GM19240 (cell line): Measurements from ENCODE around the gene PAX2.

Source experiments
- DNase-seq: peaks from one replicate; pipeline ENCODE4 v3.0.0; 2011; ENCODE audit warnings: low spot score; ENCODE audit not compliant: insufficient read length

Gene PAX2

DNA sequence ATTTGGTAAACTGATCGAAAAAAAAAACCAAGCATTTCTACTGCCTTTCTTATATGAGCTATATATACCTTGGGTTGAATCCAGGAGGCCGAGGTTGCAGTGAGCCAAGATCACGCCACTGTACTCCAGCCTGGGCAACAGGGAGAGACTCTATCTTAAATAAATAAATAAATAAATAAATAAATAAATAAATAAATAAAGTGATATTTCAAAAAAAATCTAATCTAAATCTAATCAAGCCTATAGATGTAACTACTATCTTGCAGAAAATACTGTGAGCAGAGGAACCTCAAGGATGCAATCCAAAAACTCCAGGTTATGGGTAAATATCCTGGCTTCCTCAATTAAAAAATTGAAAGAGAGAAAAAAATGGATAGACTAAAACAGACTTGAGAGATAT, 96.1 kb downstream of the PAX2 start:
- DNase-seq = no peak

DNA sequence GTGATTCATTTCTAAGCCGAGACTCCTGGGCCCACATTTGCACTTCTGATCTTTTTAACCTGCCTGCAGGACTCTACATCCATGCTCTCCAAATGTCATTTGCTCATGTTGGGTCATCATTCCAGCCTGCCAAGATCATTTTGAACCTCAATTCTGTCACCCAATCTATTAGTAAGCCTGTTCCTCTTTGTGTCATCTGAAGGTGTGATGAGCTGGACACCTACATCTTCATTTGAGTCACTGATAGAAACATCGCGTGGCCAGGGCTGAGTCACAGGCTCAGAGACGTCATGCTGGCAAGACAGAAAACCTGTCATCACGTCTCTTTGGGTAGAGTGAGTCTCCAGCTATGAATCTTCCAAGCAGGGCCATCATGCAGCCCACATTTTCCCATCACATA, 102.1 kb downstream of the PAX2 start:
- no peak for DNase-seq

DNA sequence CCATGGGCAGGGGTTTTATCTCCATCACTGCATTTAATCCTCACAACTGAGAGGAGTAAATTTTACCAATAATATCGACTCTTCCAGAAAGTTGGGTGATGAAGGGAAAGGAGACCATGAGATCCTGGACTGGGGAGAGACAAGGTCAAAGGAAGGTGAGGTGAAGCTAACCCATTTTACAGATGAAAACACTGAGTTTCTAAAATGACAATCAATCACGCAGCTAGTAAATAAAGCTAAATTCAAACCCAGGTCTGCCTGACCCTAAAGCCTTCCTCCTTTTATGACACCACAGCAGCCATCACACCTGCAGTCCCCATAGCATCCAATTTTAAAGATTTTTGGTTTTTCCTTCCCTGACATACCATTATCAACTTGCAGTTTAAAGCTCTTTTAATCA, 103.4 kb downstream of the PAX2 start:
- no peak for DNase-seq

DNA sequence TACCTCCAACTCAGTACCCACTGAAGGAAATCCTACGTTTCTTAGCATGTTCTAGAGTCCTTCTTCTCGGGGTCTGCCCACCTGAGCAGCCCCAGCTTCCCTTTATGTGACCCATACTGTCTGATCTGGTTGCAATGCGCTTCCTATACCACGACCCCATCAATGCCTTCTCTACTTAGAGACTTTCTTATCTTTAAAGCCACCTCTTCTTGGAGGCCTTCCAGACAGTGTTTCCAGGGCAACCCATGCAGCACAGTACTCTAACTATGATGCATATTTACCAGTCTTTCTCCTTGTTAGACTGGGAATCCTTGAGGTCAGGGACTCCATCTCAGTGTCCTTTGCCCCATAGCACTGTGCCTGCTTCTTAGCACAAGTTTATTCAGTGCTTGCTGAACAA, 112.9 kb downstream of the PAX2 start:
- DNase-seq = no peak

DNA sequence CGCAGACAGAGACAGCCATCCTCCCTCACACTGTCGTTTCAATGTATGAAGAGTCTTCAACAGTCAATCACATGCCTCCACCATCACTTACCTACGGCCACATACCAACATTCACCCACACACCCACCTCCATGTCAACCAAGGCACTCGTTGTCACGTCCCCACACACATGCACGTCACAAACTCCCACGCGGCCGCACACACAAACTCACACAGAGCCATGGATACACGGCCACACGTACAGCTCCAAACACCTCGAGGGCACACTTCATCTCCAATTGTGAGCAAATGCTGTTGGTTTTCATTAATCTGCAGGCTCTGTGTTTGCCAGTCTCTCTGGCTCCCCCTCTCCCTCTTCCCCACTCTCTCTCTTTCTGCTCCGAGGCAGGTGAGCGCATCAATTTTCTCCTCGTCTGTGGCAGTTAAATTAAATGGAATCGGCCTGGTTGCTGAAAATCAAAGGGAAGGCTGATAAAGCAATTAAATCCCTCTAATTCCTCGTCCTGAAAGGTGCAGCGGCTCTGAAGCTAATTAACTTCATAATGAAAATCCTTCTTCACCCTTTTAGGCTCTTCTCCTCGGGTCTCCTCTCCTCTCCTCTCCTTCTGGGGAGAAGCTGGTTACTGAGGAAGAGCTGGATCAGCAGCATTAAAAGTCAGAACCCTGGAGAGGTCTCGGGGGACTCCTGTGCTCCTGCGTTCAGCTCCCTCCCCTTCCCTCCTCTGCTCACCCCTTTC, 113.5 kb downstream of the PAX2 start:
- no peak for DNase-seq

DNA sequence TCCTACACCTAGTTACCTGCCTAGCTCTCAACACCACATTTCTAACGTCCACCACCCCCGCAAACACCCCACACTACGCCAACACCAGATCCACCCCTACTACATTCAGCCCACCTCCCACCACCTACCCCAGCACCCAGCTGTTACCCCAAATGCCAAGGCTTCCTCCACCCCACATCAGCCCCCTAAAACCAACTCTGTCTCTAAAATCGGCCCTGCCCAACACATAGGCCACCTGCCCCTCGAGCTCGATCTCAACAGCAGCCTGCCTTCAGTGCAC, 114.0 kb downstream of the PAX2 start:
- no peak for DNase-seq

DNA sequence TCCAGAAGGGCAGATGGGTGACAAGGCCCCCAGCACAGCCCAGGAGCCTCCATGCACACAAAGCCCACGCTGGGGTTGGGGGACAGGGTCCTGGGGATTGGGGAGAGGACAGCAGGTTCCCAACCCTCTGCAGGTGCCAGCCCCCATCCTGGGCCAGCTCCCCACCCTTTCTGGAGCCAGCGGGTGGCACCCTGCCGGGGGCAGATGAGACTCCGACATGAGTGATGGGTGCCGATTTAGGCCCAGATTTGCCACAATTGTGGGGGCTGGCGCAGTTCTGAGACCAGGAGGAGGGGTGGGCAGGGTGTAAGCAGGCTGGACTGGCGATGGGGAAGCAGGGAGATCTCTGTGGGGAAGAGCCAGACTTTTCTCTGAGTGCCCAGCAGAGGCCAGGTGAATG, 118.1 kb downstream of the PAX2 start:
- no peak for DNase-seq

DNA sequence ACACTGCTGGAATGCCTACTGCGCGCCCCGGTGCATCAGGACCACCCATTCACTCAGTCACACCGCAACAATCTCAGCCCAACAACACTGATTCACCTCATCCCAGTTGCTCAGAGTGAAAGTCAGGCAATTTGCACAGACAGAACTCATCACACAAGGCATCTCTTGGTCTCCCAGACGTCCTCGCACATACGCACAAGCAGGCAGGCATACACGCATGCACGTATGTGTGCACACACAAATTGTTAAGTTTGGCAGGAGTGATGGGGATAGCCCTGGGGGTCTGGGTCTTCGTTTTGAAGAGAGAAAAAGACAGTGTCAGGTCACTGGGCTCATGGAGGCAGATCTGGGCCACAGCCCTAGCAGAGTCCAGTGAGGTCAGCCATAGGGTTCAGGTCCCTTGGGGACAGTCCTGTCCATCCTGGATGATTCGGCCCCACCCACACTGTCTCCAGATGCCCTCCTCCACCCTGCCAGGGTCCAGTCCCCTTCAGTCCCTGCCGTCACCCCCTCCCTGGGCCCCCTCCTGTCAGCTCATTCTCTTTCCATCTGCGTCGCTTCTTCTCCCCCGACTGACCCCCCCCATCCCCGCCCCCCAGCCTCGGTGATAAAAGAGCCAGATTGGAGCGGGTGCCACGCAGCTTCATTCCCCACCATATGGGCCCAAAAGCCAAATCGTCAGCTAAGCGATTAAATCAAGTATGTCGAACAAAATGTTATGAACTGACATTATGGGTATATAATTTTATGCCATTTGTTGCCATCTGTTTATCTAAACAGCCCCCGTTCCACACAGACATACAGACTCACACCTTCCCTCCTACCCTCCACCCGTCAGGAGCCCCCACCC, 118.9 kb downstream of the PAX2 start:
- DNase-seq = no peak

DNA sequence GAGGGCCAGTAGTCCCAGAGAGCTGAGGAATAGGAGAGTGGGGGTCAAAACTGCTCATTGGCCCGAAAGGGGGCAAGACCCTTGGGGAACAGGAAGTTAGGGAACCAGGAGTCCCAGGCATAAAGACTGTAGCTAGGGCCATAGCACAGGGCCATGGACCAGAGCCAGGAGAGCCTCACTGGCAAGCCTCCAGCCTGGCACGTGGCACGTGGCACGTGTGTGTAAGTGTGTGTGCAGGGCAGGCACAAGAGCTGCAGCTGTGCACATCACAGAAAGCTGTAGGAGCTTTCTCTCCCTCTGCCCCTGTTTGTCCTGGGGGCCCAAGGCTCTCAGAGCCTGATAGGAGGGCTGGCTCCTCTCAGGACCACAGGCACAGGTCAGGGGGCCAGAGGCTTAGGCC, 119.6 kb downstream of the PAX2 start:
- no peak for DNase-seq

DNA sequence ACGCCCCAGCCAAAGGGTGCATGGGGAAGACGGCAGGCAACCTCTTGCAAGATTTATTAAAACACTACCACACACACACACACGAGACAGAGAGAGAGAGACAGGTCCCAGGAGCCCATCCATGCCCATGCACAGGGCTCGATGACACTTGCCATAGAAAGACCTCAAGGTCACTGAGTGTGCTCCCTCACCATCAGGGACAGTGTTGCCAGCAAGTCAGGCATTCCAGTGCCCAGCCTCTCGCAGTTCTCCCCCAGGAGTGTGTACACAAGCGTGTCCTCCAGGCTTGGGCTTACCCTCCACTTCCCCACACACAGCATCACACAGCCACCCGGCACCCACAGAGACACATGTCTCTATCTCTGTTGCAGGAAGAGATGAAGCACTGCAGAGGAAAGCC, 120.6 kb downstream of the PAX2 start:
- DNase-seq = no peak

DNA sequence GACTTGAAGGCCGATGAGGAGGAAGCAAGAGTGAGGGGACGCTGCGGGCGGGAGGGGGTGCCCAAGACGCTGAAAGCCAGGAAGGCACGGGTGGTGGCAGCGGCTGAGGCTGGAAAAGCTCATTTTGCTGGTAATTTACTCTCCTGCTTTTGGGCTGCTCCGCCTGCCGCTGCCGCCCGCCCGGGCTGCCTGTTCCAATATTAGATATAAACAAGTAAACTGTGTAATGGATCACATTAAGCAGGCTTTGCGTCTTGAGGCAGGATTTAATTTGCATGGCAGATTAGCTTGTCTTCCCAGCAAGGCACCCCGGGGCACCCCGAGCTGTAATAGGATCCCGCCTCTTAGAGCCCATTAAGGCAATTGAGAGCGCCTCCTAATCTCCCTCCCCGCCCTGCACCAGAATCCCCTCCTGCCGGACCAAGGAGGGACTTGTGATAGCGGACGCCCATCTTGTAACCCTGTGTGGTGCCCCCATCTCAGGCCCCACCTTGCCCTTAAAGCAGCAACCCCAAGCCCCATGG, 121.3 kb downstream of the PAX2 start:
- no peak for DNase-seq

DNA sequence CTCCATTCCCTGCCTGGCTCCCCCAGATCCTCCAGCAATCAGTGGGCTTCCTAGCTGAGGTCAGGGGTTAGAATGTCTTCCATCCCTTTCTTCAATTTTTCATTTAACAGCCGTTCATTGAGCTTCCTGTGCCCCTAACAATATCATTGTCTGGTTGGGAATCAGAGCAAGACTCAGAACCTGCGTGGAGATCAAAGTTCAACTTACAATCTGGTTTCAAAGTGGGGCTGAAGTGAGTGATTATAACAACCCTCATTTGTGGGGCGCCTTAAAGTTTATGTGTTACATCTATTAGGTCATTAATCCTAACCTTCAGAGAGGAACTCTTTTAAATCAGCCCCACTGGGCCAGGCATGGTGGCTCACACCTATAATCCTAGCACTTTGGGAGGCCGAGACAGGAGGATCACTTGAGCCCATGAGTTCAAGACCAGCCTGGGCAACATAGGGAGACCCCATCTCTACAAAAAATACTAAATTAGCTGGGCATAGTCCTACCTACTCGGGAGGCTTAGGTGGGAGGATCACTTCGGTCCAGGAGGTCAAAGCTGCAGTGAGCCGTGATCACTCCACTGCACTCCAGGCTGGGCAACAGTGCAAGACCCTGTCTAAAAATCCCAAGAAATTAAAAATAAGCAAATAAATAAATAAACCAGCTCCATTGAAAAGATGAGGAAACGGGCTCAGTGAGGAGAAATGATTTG, 122.0 kb downstream of the PAX2 start:
- DNase-seq = no peak

DNA sequence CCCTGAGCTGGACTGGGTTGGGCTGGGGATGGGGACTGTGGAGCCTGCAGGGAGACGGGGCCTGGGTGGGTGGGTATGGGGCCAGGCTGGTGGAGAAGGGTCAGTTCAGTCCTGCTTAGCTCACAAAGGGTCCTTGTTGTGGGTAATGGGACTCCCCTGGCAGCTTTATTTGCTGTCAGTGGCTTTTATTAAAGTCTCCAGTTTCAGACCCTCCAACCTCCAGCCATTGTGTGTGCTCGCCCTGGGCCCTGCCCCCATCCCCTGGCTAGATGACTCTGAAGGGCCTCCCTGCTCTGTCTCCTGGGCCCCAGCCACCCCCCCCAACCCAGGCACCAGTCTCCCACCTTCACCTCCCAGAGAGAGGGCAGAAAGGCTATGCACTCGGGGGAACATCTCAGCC, 123.0 kb downstream of the PAX2 start:
- no peak for DNase-seq

DNA sequence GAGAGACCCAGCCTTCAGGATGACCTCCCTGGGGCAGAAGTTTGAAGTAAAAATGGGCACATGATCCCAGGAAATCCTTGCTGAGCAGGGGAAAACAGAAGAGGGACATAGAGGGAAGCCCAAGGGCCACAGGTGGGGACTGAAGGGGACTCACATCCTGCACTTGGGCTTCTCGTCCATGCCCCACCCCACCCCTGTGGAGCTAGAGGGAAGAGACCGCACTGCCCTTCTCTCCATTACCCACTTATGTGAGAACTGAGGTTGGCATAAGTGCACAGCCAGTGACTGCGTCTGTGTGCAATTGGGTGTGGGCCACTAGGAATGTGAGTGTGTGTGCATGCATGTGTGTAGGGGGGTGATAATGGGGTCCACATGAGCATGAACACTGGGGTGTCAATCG, 124.0 kb downstream of the PAX2 start:
- DNase-seq = no peak

DNA sequence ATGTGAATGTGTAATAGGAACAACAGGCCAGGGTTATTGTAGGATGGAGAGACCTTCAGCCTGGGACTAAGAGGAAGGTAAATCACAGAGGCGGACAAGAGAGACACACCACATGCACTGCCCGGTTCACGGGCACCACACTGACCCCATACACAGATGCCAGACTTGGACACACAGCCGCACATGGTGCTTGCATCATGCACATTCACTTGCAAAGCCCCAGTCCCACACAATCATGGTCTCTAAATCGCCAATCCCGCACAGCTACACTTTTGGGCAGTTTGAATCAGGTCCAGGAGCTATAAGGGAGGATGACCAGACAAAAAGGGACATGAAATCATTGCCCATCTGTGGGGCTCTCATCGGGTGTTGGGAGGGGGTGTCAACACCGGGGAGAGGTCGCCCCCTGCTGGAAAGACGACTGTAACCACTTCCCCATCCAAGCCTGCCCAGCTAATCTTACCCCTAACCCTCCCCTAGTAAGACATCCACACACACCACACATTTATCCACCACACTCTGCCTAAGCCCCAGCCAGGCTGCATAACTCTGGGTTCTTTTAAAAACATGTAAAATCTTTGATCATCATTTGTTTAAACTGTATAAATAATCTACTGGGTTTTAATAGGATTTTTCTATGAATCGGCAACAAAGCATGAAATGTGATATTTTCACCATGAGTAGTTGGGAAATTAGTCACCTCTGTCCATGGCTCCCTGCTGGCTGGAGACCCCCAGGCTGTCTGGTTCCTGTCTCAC, 126.8 kb downstream of the PAX2 start:
- DNase-seq = peak; percentile 64

DNA sequence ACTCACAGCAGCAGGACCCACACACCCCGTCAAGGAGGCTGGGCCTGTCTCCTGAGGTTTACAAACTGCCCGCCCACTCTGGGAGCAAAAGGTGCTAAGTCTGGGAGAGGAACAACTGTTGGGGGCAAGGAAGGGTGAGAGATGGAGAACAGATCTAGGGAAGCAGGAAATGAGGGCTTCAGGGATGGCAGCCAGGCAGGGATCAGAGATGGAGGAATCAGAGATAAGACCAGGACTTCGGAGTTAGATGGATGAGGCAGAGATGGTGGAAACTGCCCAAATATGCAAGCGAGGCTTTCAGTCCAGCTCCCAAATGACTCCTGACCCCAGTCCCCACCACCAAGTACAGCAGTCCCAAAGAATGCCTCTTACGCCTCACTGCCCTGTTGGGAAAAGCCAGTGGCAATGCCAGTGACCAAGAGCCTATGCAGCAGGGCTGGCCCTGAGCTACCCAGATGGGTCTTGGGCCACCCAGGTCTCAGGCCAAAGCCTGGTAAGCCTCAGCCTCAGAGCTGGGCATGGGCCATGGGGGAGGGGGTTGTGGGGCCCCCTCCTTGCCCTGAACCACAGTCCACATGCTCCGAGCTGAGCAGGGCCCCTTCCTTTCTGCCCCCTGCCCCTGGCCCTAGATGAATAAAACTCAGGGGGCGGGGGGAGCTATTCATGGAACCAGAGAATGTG, 127.9 kb downstream of the PAX2 start:
- no peak for DNase-seq

DNA sequence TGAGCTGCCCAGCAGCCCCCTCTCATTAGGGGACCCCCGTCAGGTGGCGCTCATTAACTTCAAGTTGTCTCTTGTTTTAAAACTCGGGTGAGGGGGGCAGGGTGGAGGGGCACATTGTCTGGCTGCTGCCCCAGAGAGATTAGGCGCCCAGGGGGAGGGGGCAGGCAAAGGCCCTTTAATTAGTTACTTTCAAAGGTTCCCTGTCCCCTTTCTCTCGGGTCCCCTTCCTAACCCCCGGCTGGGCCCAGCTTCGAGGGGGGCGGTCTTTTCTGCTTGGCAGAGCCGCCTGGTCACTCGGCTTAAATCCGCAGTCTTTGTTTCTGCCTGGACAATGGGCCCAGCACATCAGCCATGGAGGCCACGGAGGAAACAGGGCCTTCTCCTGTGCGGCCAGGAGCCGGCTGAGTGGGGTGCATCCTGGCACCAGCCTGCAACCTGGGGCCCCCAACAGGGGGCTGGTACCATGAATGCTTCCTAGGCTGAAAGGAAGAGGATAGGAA, 128.5 kb downstream of the PAX2 start:
- DNase-seq = no peak

DNA sequence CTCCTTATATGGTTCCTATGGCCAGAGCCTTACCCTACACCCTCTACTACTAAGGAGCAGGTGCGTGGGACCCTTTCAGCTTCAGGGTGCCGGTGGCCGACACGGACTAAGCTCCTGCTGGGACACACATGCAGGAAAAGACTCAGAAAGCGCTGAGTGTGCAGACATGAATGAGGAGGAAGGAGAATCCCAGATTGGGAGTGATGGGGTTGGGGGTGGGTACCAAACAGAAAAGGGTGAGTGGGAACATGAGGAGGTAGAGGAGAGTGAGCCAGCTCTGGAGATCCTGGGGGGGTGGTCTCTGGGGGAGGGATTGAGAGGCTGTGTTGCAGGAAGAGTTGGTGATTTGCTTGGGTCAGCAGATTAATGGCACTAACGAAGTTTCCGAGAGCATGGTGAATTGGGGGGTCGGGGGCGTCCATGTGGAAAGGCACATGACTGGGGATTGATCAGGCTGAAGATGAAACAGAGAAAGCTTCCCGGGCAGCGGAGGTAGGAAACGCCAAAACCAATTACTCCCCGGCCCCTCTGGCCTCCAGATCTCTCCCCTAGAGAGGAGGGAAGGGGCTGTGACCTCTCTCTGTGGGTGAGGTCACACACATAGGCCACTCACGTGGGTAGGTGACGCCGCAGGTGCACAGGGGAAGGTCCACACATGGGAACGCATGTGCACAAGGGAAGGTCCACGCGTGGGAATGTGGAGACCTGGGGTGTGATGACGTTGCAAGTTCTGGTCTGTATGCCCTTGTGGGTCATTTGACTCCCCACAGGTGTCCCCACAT, 129.5 kb downstream of the PAX2 start:
- no peak for DNase-seq

DNA sequence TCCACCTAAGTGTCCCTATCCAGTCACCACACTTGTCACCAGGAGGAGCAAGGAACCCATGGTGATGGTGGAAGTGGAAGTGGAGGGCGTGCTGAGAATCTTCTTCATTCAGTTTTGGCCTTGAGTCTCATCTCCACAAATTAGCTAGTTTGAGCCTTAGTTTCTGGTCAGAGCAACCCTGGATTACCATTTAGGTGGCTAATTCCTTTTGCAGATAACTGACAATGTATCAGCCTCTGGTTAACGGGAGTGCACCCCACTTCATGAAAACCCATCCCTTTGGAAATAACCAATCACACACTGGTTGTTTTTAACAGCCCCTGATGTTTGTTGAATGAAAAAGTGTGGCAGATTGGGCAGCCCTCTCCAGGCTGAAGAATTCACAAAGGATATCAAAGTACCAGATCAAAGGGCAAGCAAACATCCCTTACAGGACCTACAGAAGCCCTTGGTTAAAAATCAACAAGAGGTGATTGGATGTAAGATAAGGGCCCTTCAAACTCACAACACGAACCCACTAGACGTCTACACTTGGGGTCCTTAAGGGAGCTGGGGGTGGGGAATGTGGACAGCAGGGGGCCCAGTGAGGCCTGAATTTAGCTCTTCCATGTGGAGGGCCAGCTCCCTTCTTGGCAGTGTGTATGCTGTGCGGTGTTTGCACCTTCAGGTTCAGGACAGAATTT, 130.2 kb downstream of the PAX2 start:
- no peak for DNase-seq
